Upper lobe of left lung (tissue), 6 donors: ENCODE measurements around the gene SVOP. TPM values are rescaled to one million over a fixed set of nuclear protein-coding genes. Genes with fewer than 3 reads are reported as not detected.
A peak's percentile ranks its signal among the peaks of the same experiment; 100 is the strongest.

ENCODE experiments used
- ATAC-seq, 2 donors: fragments of 200-7000 bp; cut with Tn5 transposase; one replicate each; pipeline ENCODE4 v1.9.1; 2022; ENCODE audit warnings: mild to moderate bottlenecking in 2 of 2, moderate library complexity in 2 of 2; ENCODE audit not compliant: low FRiP score in 2 of 2
- DNase-seq, 2 donors: peaks; one replicate each; pipeline ENCODE4 v3.0.0-alpha.2; 2019 to 2020
- H3K27ac ChIP-seq, 4 donors: fragments of 200-600 bp; sonication (generic); one replicate each; pipeline ENCODE4 v1.5.1; 2016 to 2019
- H3K27me3 ChIP-seq, 4 donors: fragments of 200-600 bp; sonication (generic); one replicate each; pipeline ENCODE4 v1.5.1; 2017 to 2019
- H3K36me3 ChIP-seq, 4 donors: fragments of 200-600 bp; sonication (generic); one replicate each; pipeline ENCODE4 v1.5.1; 2016 to 2019
- H3K4me1 ChIP-seq, 4 donors: fragments of 200-600 bp; sonication (generic); one replicate each; pipeline ENCODE4 v1.5.1; 2018 to 2019
- H3K4me3 ChIP-seq, 4 donors: fragments of 200-600 bp; sonication (generic); one replicate each; pipeline ENCODE4 v1.5.1; 2017 to 2019; ENCODE audit warnings: mild to moderate bottlenecking in 2 of 4, moderate library complexity in 1 of 4
- H3K9me3 ChIP-seq, 4 donors: fragments of 200-600 bp; sonication (generic); one replicate each; pipeline ENCODE4 v1.5.1; 2018 to 2019
- CTCF ChIP-seq, 6 experiments: fragments of 450-650 bp in 4 of 6; fragments of 200-600 bp in 2 of 6; sonication (generic) in 2 of 6; IDR thresholded peaks; one replicate each; pipeline ENCODE4 v1.5.1; 2016 to 2019; ENCODE audit warnings: antibody characterized with exemption in 6 of 6
- EP300 ChIP-seq, 4 donors: sonication (generic); formaldehyde crosslinking; IDR thresholded peaks; one replicate each; pipeline ENCODE4 v1.5.1; 2017; ENCODE audit warnings: antibody characterized with exemption in 4 of 4, control low read depth in 2 of 4
- POLR2A ChIP-seq, 4 donors: fragments of 450-650 bp; IDR thresholded peaks; one replicate each; pipeline ENCODE4 v1.5.1; 2016 to 2017; ENCODE audit warnings: antibody characterized with exemption in 4 of 4, mild to moderate bottlenecking in 2 of 4
- POLR2AphosphoS5 ChIP-seq, 2 donors: sonication (generic); formaldehyde crosslinking; IDR thresholded peaks; one replicate each; pipeline ENCODE4 v1.5.1; 2017; ENCODE audit warnings: antibody characterized with exemption in 2 of 2
- WGBS, 2 donors: methylation state at CpG; one replicate each; pipeline ENCODE4 v1.1.5; 2017 to 2018; 5-methylcytosine and 5-hydroxymethylcytosine counted together
- total RNA-seq, 6 donors: library from RNA; depleted of rRNA in 4 of 6; stranded (reverse); fragments of >200 nt in 4 of 6; gene quantifications; one replicate each; pipeline versions ENCODE4 v1.1.0 to v1.2.1, GENCODE V29; 2016 to 2021
- donor health status: DM: no; HTN: no; CAD: no; lungs with moderate emphysema.
- donor health status: DM: no; HTN: yes; CAD: no; lungs with severe emphysema.

SVOP gene
- total RNA-seq, 6 donors from 2014 or later = not detected

- TF ChIP-seq POLR2A (IDR thresholded peaks at IDR 0.05) (no peak), CTCF (IDR thresholded peaks at IDR 0.05) (no peak), EP300 (IDR thresholded peaks at IDR 0.05) (no peak), POLR2AphosphoS5 (IDR thresholded peaks at IDR 0.05) (no peak)
- Histone ChIP-seq H3K27me3 (no peaks in the 10 kb centered on the region), H3K9me3 (no peaks in the 10 kb centered on the region), H3K4me3 (no peak overlapping the region), H3K36me3 (no peaks in the 10 kb centered on the region), H3K27ac (no peak overlapping the region), H3K4me1 (no peaks in the 10 kb centered on the region)
- WGBS, 2 donors = 51 to 52% methylated on average over 8 of the region's 8 CpGs
- no peak for ATAC-seq
- DNase-seq = no peak
These were observed 124.5 kb downstream of the SVOP start for GRCh38 chr12:108896336-108896735.

GRCh38 chr12:108895220-108895802, 125.6 kb downstream of the SVOP start:
- Histone ChIP-seq H3K36me3 (no peaks in the 10 kb centered on the region), H3K27ac (no peak overlapping the region), H3K4me3 (no peak overlapping the region), H3K4me1 (no peaks in the 10 kb centered on the region), H3K27me3 (no peaks in the 10 kb centered on the region), H3K9me3 (no peaks in the 10 kb centered on the region)
- TF ChIP-seq EP300 (IDR thresholded peaks at IDR 0.05) = no peak
- TF ChIP-seq POLR2AphosphoS5 (IDR thresholded peaks at IDR 0.05) = no peak
- TF ChIP-seq CTCF (IDR thresholded peaks at IDR 0.05) = no peak
- TF ChIP-seq POLR2A (IDR thresholded peaks at IDR 0.05) = no peak
- ATAC-seq = peak in 1 of 2 donors; percentile 39
- 71% methylated on average over 5 of the region's 5 CpGs for WGBS, 2 donors
- no peak for DNase-seq

- H3K36me3 ChIP-seq = no peaks in the 10 kb centered on the region
- H3K27me3 ChIP-seq = no peaks in the 10 kb centered on the region
- H3K27ac ChIP-seq = no peak overlapping the region
- no peaks in the 10 kb centered on the region for H3K4me1 ChIP-seq
- ATAC-seq = no peak
- no peak overlapping the region for H3K4me3 ChIP-seq
- WGBS, 2 donors = 61 to 68% methylated on average over 2 of the region's 2 CpGs
- no peak for DNase-seq
- TF ChIP-seq POLR2A (IDR thresholded peaks at IDR 0.05) (no peak), CTCF (IDR thresholded peaks at IDR 0.05) (no peak), EP300 (IDR thresholded peaks at IDR 0.05) (no peak), POLR2AphosphoS5 (IDR thresholded peaks at IDR 0.05) (no peak)
- H3K9me3 ChIP-seq = no peaks in the 10 kb centered on the region
These were observed 130.7 kb downstream of the SVOP start for GRCh38 chr12:108890208-108890607.

- WGBS, 2 donors = 53 to 61% methylated on average over 6 of the region's 6 CpGs
- ATAC-seq (no peak), DNase-seq (peak in 1 of 2 donors; percentile 45)
- H3K4me3 ChIP-seq = no peak overlapping the region
- H3K9me3 ChIP-seq = no peaks in the 10 kb centered on the region
- H3K36me3 ChIP-seq = no peaks in the 10 kb centered on the region
- no peaks in the 10 kb centered on the region for H3K4me1 ChIP-seq
- no peak for TF ChIP-seq POLR2A (IDR thresholded peaks at IDR 0.05)
- no peak for TF ChIP-seq CTCF (IDR thresholded peaks at IDR 0.05)
- no peak for TF ChIP-seq POLR2AphosphoS5 (IDR thresholded peaks at IDR 0.05)
- TF ChIP-seq EP300 (IDR thresholded peaks at IDR 0.05) = no peak
- H3K27me3 ChIP-seq = no peaks in the 10 kb centered on the region
- H3K27ac ChIP-seq = no peak overlapping the region
These were observed 132.8 kb downstream of the SVOP start for GRCh38 chr12:108888031-108888430.
